Activated naive CD4-positive, alpha-beta T cell treated with anti-CD3 and anti-CD28 coated beads, Interleukin-2, amount 50 U/mL, for 72 hours (primary cell): ENCODE measurements around the gene KRT71. TPM values are rescaled to one million over a fixed set of nuclear protein-coding genes. Genes with fewer than 3 reads are reported as not detected.

Experiments
- ATAC-seq, 2 donors: fragments of 150-1000 bp; cut with Tn5 transposase; 2 replicates each; pipeline ENCODE4 v1.10.0; 2021; ENCODE audit warnings: mild to moderate bottlenecking in 2 of 2, moderate library complexity in 2 of 2
- DNase-seq, 2 donors: peaks; one replicate each; pipeline ENCODE4 v3.0.0; 2021 to 2022; ENCODE audit warnings: low spot score in 2 of 2
- H3K27ac Mint-ChIP-seq, 2 donors: one replicate each; pipeline ENCODE4 v1.8.0; 2022; ENCODE audit warnings: mild to moderate bottlenecking in 2 of 2, mixed read lengths in 2 of 2
- H3K36me3 Mint-ChIP-seq, 2 donors: one replicate each; pipeline ENCODE4 v1.8.0; 2022; ENCODE audit warnings: mixed read lengths in 2 of 2
- H3K9me3 Mint-ChIP-seq, 2 donors: one replicate each; pipeline ENCODE4 v1.8.0; 2022; ENCODE audit warnings: mixed read lengths in 2 of 2
- total RNA-seq, 2 donors: library from RNA; stranded (reverse); gene quantifications; one replicate each; pipeline ENCODE4 v1.2.3, GENCODE V29; 2022

The KRT71 gene
- total RNA-seq, 2 donors from 2014 or later = not detected

GRCh38 chr12:52580496-52580895 is 27.6 kb upstream of the KRT71 start:
- Mint-ChIP-seq H3K36me3 (no peaks in the 10 kb centered on the region), H3K9me3 (no peaks in the 10 kb centered on the region), H3K27ac (no peak overlapping the region)
- DNase-seq (peak in 1 of 2 donors; percentile 16), ATAC-seq (no peak)

- no peaks in the 10 kb centered on the region for H3K9me3 Mint-ChIP-seq
- H3K36me3 Mint-ChIP-seq = no peaks in the 10 kb centered on the region
- ATAC-seq (no peak), DNase-seq (no peak)
- no peak overlapping the region for H3K27ac Mint-ChIP-seq
These were observed 26.8 kb upstream of the KRT71 start for GRCh38 chr12:52579468-52580465.

GRCh38 chr12:52578469-52578868 is 25.5 kb upstream of the KRT71 start:
- Mint-ChIP-seq H3K9me3 (no peaks in the 10 kb centered on the region), H3K36me3 (no peaks in the 10 kb centered on the region), H3K27ac (no peak overlapping the region)
- no peak for DNase-seq
- ATAC-seq = no peak

- ATAC-seq (no peak), DNase-seq (peak in 1 of 2 donors; percentile 23)
- Mint-ChIP-seq H3K27ac (no peak overlapping the region), H3K9me3 (no peaks in the 10 kb centered on the region), H3K36me3 (no peaks in the 10 kb centered on the region)
These were observed 24.4 kb upstream of the KRT71 start for GRCh38 chr12:52577316-52577715.

- Mint-ChIP-seq H3K27ac (no peak overlapping the region), H3K9me3 (no peaks in the 10 kb centered on the region), H3K36me3 (no peaks in the 10 kb centered on the region)
- DNase-seq (peak in 1 of 2 donors; percentile 18), ATAC-seq (no peak)
These were observed 23.0 kb upstream of the KRT71 start for GRCh38 chr12:52575948-52576347.

GRCh38 chr12:52575256-52575655 is 22.3 kb upstream of the KRT71 start:
- H3K36me3 Mint-ChIP-seq = no peaks in the 10 kb centered on the region
- ATAC-seq (no peak), DNase-seq (peak in 1 of 2 donors; percentile 48)
- no peaks in the 10 kb centered on the region for H3K9me3 Mint-ChIP-seq
- H3K27ac Mint-ChIP-seq = no peak overlapping the region

- H3K9me3 Mint-ChIP-seq = no peaks in the 10 kb centered on the region
- DNase-seq = no peak
- peak within 1 kb of the TSS in 1 of 2 donors; percentile 81 for H3K27ac Mint-ChIP-seq
- no peak for ATAC-seq
- no peaks in the 10 kb centered on the region for H3K36me3 Mint-ChIP-seq
These were observed 20.8 kb upstream of the KRT71 start, which contains the start of gene KRT74 for GRCh38 chr12:52573743-52574142. KRT74 (minus strand) TSS chr12:52573843; CDS start chr12:52573777, 66 bp downstream.

GRCh38 chr12:52573306-52573705 is 20.4 kb upstream of the KRT71 start:
- Mint-ChIP-seq H3K36me3 (no peaks in the 10 kb centered on the region), H3K9me3 (no peaks in the 10 kb centered on the region), H3K27ac (peak overlapping the region in 1 of 2 donors; percentile 81)
- peak in 1 of 2 donors; percentile 48 for DNase-seq
- ATAC-seq = no peak

GRCh38 chr12:52570511-52570910 is 17.6 kb upstream of the KRT71 start:
- Mint-ChIP-seq H3K36me3 (no peaks in the 10 kb centered on the region), H3K27ac (no peak overlapping the region), H3K9me3 (no peaks in the 10 kb centered on the region)
- no peak for ATAC-seq
- DNase-seq = no peak

- DNase-seq (no peak), ATAC-seq (no peak)
- Mint-ChIP-seq H3K36me3 (no peaks in the 10 kb centered on the region), H3K27ac (no peak overlapping the region), H3K9me3 (no peaks in the 10 kb centered on the region)
These were observed 15.2 kb upstream of the KRT71 start for GRCh38 chr12:52568111-52568510.

- H3K9me3 Mint-ChIP-seq = no peaks in the 10 kb centered on the region
- no peaks in the 10 kb centered on the region for H3K36me3 Mint-ChIP-seq
- no peak overlapping the region for H3K27ac Mint-ChIP-seq
- peak in 1 of 2 donors; percentile 11 for ATAC-seq
- no peak for DNase-seq
These were observed 13.9 kb upstream of the KRT71 start for GRCh38 chr12:52566847-52567291.

GRCh38 chr12:52564582-52564981 is 11.6 kb upstream of the KRT71 start:
- Mint-ChIP-seq H3K36me3 (no peaks in the 10 kb centered on the region), H3K9me3 (no peaks in the 10 kb centered on the region), H3K27ac (no peak overlapping the region)
- ATAC-seq (no peak), DNase-seq (no peak)

- DNase-seq (no peak), ATAC-seq (no peak)
- no peaks in the 10 kb centered on the region for H3K9me3 Mint-ChIP-seq
- no peak overlapping the region for H3K27ac Mint-ChIP-seq
- no peaks in the 10 kb centered on the region for H3K36me3 Mint-ChIP-seq
These were observed 9.0 kb upstream of the KRT71 start for GRCh38 chr12:52561880-52562449.

GRCh38 chr12:52559979-52560378 is 7.0 kb upstream of the KRT71 start:
- H3K27ac Mint-ChIP-seq = no peak overlapping the region
- H3K9me3 Mint-ChIP-seq = no peaks in the 10 kb centered on the region
- DNase-seq = no peak
- no peaks in the 10 kb centered on the region for H3K36me3 Mint-ChIP-seq
- no peak for ATAC-seq

GRCh38 chr12:52558781-52559445 is 6.0 kb upstream of the KRT71 start:
- H3K27ac Mint-ChIP-seq = peak overlapping the region; percentile 9 to 51
- DNase-seq = no peak
- no peaks in the 10 kb centered on the region for H3K9me3 Mint-ChIP-seq
- H3K36me3 Mint-ChIP-seq = no peaks in the 10 kb centered on the region
- ATAC-seq = no peak

- H3K36me3 Mint-ChIP-seq = no peaks in the 10 kb centered on the region
- no peak overlapping the region for H3K27ac Mint-ChIP-seq
- ATAC-seq = no peak
- no peaks in the 10 kb centered on the region for H3K9me3 Mint-ChIP-seq
- DNase-seq = no peak
These were observed 4.5 kb upstream of the KRT71 start for GRCh38 chr12:52557476-52557875.

- Mint-ChIP-seq H3K27ac (no peak overlapping the region), H3K9me3 (no peaks in the 10 kb centered on the region), H3K36me3 (no peaks in the 10 kb centered on the region)
- DNase-seq = no peak
- no peak for ATAC-seq
These were observed 2.6 kb upstream of the KRT71 start for GRCh38 chr12:52555577-52555976.
